GM19372 (cell line): ENCODE data around the gene SDC3.

Experiments used
- ATAC-seq: cut with Tn5 transposase; IDR thresholded peaks from one replicate; pipeline ENCODE4 v1.9.1; 2021; ENCODE audit warnings: mild to moderate bottlenecking, low read depth, moderate library complexity; ENCODE audit not compliant: unreplicated experiment

SDC3 gene

GRCh38 chr1:30929135-30929889 is 20.8 kb upstream of the SDC3 start:
- ATAC-seq = no peak

GRCh38 chr1:30928789-30929134 is 20.2 kb upstream of the SDC3 start:
- no peak for ATAC-seq

GRCh38 chr1:30928171-30928570 is 19.6 kb upstream of the SDC3 start:
- no peak for ATAC-seq

- ATAC-seq = no peak
Measured at GRCh38 chr1:30927448-30927847, 18.9 kb upstream of the SDC3 start.

GRCh38 chr1:30923597-30923996 is 15.0 kb upstream of the SDC3 start:
- no peak for ATAC-seq

- no peak for ATAC-seq
Measured at GRCh38 chr1:30920827-30921226, 12.3 kb upstream of the SDC3 start.

GRCh38 chr1:30919025-30919881 is 10.7 kb upstream of the SDC3 start:
- ATAC-seq = no peak

GRCh38 chr1:30916296-30916695 is 7.7 kb upstream of the SDC3 start:
- ATAC-seq = no peak

- ATAC-seq = no peak
Measured at GRCh38 chr1:30915491-30916230, 7.1 kb upstream of the SDC3 start.

- no peak for ATAC-seq
Measured at GRCh38 chr1:30914931-30915330, 6.4 kb upstream of the SDC3 start.

GRCh38 chr1:30914587-30914922 is 6.0 kb upstream of the SDC3 start:
- ATAC-seq = no peak

GRCh38 chr1:30912913-30913652 is 4.5 kb upstream of the SDC3 start:
- no peak for ATAC-seq

GRCh38 chr1:30912224-30912623 is 3.7 kb upstream of the SDC3 start:
- no peak for ATAC-seq

GRCh38 chr1:30911059-30911954 is 2.7 kb upstream of the SDC3 start:
- no peak for ATAC-seq

GRCh38 chr1:30909365-30910068 is 959 bp upstream of the SDC3 start:
- ATAC-seq = no peak

GRCh38 chr1:30908316-30908695 is 252 bp downstream of the SDC3 start:
- ATAC-seq = no peak

- no peak for ATAC-seq
Measured at GRCh38 chr1:30907481-30908315, 860 bp downstream of the SDC3 start.
